ENCODE data around the gene PPP2R2D. TPM values are rescaled to one million over a fixed set of nuclear protein-coding genes. Genes with fewer than 3 reads are reported as not detected.
"Not testable (repeated sequence)": the region's sequence is repeated elsewhere in the genome, so short reads cannot be mapped to it uniquely, and the experiment has no call there.

The PPP2R2D gene
- total RNA-seq, 1 donor from 2014 or later: 15.4 TPM

DNA sequence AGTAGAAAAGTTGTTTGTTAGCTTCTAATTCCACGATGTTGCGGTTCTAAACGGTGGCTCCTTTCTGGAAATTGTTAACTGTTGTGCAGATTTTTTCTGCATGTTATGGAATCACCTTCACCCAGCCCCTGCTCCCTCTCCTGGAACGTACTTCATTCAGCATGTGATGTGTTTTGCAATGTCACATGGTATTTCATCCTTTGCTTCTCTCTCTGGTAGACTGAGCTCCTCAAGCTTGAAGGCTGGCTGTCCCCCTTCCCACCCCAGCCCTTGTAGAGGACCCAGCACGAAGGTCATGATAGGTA is 4.4 kb downstream of the PPP2R2D start:
- DNase-seq (ENCODE audit: low spot score): no peak

GRCh38 chr10:131905603-131906268 is 4.9 kb downstream of the PPP2R2D start:
- ATAC-seq: no peak
- no peak for DNase-seq (ENCODE audit: low spot score)

More for the DNA sequence above, 4.4 kb downstream of the PPP2R2D start:
- no peak for ATAC-seq

DNA sequence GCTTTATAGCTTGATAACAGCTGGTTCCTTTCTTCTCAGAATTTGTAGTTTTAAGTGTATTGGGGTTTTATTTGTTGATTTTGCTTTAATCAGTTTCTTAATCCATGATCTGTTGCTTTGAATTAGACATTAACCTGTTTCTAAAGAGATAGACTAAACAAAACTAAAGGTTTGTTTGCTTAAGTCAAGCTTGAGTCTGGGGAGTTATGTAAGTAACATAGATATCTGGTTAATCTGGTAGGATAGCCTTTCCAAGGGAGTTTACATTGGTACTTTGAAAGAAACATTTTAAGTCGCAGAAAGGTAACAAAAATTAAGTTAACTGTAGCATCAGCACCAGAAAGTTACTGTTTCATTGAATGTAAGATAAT is 5.4 kb downstream of the PPP2R2D start:
- DNase-seq (ENCODE audit: low spot score) (no peak), ATAC-seq (peak; percentile 58)

- DNase-seq (ENCODE audit: low spot score) (no peak), ATAC-seq (no peak)
These were observed 6.9 kb downstream of the PPP2R2D start for GRCh38 chr10:131907679-131908078.

- ATAC-seq (no peak), DNase-seq (ENCODE audit: low spot score) (no peak)
These were observed 7.3 kb downstream of the PPP2R2D start for GRCh38 chr10:131908151-131908550.

DNA sequence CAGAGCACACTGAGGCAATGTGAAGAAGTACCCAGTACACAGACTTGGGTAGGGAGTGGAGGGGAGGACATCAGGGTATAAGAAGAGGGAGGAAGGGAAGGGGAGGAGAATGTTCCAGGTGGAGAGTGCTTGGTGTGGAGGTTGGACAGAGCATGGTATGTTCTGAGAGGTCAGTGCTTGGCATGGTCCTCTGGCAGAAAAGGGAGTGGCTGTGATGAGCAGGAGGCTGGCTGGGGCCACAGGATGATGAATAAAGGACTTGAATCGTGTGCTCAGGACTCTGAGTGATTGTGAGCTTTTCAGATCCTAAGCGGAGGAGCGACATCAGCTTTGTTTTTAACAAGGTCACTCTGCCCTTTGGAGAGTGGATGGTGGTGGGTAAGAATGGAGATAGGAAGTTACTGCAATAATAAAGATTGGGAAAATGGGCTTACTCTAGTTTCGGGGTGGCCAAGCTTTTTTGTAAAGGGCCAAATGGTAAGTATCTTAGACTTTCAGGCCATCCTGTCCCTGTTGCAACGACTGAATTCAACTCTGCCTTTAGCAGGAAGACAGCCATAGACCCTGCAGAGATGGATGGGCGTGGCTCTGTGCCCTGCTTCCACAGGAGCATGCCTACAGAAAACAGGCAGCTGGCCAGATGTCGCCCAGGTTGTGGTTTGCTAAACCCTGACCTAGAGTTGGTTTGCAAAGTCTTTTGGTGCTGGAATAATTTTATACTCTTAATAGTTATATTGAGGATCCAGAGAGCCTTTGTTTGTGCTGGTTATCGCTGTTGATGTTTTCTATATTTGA is 8.4 kb downstream of the PPP2R2D start:
- peak; percentile 56 for ATAC-seq
- DNase-seq (ENCODE audit: low spot score): no peak

- DNase-seq (ENCODE audit: low spot score): no peak
- ATAC-seq: no peak
These were observed 9.1 kb downstream of the PPP2R2D start for GRCh38 chr10:131909929-131910328.

GRCh38 chr10:131910663-131911314 is 10.0 kb downstream of the PPP2R2D start:
- no peak for ATAC-seq
- DNase-seq (ENCODE audit: low spot score): no peak

DNA sequence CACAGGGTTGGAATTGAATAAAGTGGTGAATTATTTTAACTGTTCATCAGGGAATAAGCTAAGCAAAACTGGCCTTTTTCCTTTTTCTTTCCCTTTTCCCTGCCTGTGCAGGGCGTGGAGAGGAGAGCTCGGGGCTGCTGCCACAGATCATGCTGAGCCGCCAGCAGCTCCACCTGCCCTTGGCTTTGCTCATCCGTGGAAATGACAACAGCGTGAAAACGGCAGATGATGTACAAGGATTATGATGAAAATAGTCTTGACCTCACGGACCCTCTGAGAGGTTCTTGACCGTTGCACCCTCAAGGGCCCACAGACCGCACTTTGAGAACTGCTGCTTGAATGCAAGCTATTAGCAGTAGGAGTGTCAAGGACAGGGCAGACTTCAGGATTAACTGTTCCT is 10.6 kb downstream of the PPP2R2D start:
- DNase-seq (ENCODE audit: low spot score) (no peak), ATAC-seq (no peak)

DNA sequence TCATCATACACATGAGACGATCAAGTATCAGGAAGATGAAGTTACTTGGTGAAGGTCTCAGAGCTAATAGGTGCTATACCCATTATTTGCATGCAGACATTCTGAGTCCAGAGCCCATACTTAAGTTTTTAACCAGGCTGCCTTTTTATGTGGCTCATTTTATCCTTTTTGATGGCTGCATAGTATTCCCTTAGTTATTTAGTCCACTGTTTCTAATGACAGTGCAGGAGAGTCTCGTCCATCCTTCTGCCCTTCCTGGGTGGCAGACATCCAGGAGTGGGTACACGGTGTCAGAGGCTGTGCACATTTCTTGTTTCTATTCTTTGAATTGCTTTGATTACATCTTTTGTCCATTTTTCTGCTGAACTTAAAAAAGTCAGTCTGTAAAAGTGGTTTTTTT is 11.8 kb downstream of the PPP2R2D start:
- no peak for DNase-seq (ENCODE audit: low spot score)

GRCh38 chr10:131915484-131915883 is 14.7 kb downstream of the PPP2R2D start:
- ATAC-seq (no peak), DNase-seq (ENCODE audit: low spot score) (no peak)

More for the DNA sequence above, 11.8 kb downstream of the PPP2R2D start:
- ATAC-seq: no peak

DNA sequence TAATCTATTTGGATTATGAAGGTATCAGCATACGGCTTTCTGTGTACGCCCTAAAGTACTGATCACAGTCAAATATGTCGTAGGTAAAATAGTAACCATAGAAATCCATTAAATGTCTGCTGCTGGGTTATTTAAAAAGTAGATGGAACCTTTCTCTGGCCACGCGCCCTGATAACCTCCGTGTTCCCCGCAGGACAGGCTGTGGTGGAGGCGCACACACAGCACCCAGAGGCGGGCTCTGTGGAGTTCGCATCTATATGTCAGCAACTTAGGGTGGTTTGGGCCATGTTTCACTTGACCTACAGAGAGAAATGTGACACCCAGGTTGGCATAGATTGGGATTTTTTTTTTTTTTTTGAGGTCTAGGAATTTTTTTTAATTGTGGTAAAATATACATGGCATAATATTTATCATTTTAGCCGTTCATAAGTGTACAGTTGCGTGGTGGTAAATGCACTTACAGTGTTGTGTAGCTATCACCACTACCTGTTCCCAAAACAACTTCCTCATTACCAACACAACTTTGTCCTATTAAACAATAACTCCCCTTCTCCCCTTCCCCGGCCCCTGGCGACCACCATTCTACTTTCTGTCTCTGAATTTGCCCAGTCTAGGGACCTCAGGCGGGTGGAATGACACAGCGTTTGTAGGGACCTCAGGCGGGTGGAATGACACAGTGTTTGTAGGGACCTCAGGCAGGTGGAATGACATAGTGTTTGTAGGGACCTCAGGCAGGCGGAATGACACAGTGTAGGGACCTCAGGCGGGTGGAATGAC is 15.4 kb downstream of the PPP2R2D start:
- ATAC-seq: no peak

DNA sequence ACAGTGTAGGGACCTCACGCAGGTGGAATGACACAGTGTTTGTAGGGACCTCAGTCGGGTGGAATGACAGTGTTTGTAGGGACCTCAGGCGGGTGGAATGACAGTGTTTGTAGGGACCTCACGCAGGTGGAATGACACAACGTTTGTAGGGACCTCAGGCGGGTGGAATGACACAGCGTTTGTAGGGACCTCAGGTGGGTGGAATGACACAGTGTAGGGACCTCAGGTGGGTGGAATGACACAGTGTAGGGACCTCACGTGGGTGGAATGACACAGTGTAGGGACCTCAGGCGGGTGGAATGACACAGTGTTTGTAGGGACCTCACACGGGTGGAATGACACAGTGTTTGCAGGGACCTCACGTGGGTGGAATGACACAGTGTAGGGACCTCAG is 16.0 kb downstream of the PPP2R2D start:
- not testable (repeated sequence) for DNase-seq (ENCODE audit: low spot score); ATAC-seq

More for the DNA sequence above, 15.4 kb downstream of the PPP2R2D start:
- DNase-seq (ENCODE audit: low spot score): no peak

DNA sequence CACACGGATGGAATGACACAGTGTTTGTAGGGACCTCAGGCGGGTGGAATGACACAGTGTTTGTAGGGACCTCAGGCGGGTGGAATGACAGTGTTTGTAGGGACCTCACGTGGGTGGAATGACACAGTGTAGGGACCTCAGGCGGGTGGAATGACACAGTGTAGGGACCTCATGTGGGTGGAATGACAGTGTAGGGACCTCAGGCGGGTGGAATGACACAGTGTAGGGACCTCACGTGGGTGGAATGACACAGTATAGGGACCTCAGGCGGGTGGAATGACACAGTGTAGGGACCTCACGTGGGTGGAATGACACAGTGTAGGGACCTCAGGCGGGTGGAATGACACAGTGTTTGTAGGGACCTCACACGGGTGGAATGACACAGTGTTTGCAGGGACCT is 16.7 kb downstream of the PPP2R2D start:
- not testable (repeated sequence) for DNase-seq (ENCODE audit: low spot score); ATAC-seq

DNA sequence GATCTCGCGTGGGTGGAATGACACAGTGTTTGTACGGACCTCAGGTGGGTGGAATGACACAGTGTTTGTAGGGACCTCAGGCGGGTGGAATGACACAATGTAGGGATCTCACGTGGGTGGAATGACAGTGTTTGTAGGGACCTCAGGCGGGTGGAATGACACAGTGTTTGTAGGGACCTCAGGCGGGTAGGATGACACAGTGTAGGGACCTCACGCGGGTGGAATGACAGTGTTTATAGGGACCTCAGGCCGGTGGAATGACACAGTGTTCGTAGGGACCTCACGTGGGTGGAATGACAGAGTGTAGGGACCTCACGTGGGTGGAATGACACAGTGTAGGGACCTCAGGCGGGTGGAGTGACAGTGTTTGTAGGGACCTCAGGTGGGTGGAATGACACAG is 18.7 kb downstream of the PPP2R2D start:
- ATAC-seq; DNase-seq (ENCODE audit: low spot score): not testable (repeated sequence)

DNA sequence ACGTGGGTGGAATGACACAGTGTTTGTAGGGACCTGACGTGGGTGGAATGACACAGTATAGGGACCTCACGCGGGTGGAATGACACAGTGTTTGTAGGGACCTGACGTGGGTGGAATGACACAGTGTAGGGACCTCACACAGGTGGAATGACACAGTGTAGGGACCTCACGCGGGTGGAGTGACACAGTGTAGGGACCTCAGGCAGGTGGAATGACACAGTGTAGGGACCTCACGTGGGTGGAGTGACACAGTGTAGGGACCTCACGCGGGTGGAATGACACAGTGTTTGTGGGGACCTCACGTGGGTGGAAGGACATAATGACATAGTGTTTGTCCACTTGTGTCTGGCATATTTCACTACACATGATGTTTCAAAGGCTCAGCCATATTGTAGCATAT is 19.3 kb downstream of the PPP2R2D start:
- ATAC-seq (no peak), DNase-seq (ENCODE audit: low spot score) (no peak)

- DNase-seq (ENCODE audit: low spot score) (no peak), ATAC-seq (no peak)
These were observed 19.9 kb downstream of the PPP2R2D start for GRCh38 chr10:131920693-131921092.

GRCh38 chr10:131921184-131921583 is 20.4 kb downstream of the PPP2R2D start:
- DNase-seq (ENCODE audit: low spot score): no peak
- ATAC-seq: no peak

GRCh38 chr10:131923038-131923756 is 22.4 kb downstream of the PPP2R2D start:
- DNase-seq (ENCODE audit: low spot score): no peak
- no peak for ATAC-seq

DNA sequence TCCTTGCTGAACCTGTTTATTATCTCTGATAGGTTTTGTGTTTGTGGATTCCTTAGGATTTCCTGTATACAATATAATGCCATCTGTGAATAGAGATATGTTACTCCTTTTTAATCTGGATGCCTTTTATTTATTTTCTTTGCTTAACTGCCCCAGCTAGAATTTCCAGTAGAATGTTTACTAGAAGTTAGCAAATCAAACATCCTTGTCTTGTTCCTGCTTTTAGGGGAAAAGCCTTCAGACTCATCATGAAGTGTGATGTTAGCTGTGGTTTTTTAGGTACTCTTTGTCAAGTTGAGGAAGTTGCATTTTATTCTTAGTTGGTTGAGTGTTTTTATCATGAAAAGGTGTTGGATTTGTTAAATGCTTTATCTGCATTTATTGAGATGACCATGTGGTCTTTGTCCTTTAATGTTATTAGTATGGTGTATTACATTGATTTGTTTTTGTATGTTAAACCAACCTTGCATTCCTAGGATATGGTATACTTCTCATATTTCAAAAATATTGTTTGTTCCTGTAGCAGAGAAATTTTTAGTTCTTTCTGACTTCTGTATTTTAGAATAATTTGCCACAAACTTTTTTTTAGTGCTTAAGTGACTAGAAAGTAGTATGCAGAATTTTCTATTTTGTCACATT is 24.3 kb downstream of the PPP2R2D start:
- DNase-seq (ENCODE audit: low spot score) (no peak), ATAC-seq (no peak)

Measured in left lobe of liver (tissue), 2 donors.